ENCODE data around the gene DSCAM. TPM values are rescaled to one million over a fixed set of nuclear protein-coding genes. Genes with fewer than 3 reads are reported as not detected.
A peak's percentile ranks its signal among the peaks of the same experiment; 100 is the strongest.

Gene DSCAM
- total and polyA plus RNA-seq, 2 donors (not counting 1 experiment from before 2014, with no cell fraction given): under 0.01 to 0.01 TPM

- Histone ChIP-seq H3K4me2 (ENCODE audit: extremely low read depth, insufficient read depth, low read length) (no peak overlapping the region), H4K20me1 (ENCODE audit: control insufficient read depth, extremely low read depth, insufficient read depth, low read length) (no peaks in the 10 kb centered on the region), H3K4me3 (replicated peaks in 1 of 4; ENCODE audit: control extremely low read depth in 1 of 4, insufficient read depth in 1 of 4, low read depth in 3 of 4, low read length in 4 of 4) (no peak overlapping the region), H3K27me3 (ENCODE audit: control insufficient read depth, insufficient read depth, low read length) (no peaks in the 10 kb centered on the region), H3K27ac (ENCODE audit: insufficient read depth, low read length) (no peak overlapping the region), H3K36me3 (ENCODE audit: control insufficient read depth, insufficient read depth, low read length) (no peaks in the 10 kb centered on the region), H3K79me2 (ENCODE audit: control insufficient read depth, insufficient read depth, low read length) (no peaks in the 10 kb centered on the region), H2AFZ (ENCODE audit: low read length) (no peak overlapping the region), H3K9me3 (ENCODE audit: control insufficient read depth, insufficient read depth, low read depth, low read length) (no peaks in the 10 kb centered on the region), H3K9ac (ENCODE audit: insufficient read depth, low read length) (no peak overlapping the region), H3K4me1 (ENCODE audit: control insufficient read depth, extremely low read depth, insufficient read depth, low read length) (no peaks in the 10 kb centered on the region)
- DNase-seq (ENCODE audit: low read depth in 2 of 2): no peak
- TF ChIP-seq CTCF (conservative IDR thresholded peaks at IDR 0.05 in 1 of 2, IDR thresholded peaks at IDR 0.05 in 1 of 2; ENCODE audit: low read depth in 1 of 2, low read length in 2 of 2) (no peak), EZH2 (IDR thresholded peaks at IDR 0.05; ENCODE audit: low read length, missing control alignments) (no peak)
These were observed 312.1 kb downstream of the DSCAM start for GRCh38 chr21:40534886-40535285.

- Histone ChIP-seq H3K9me3 (ENCODE audit: control insufficient read depth, insufficient read depth, low read depth, low read length) (no peaks in the 10 kb centered on the region), H3K27ac (ENCODE audit: insufficient read depth, low read length) (no peak overlapping the region), H2AFZ (ENCODE audit: low read length) (no peak overlapping the region), H4K20me1 (ENCODE audit: control insufficient read depth, extremely low read depth, insufficient read depth, low read length) (no peaks in the 10 kb centered on the region), H3K36me3 (ENCODE audit: control insufficient read depth, insufficient read depth, low read length) (no peaks in the 10 kb centered on the region), H3K27me3 (ENCODE audit: control insufficient read depth, insufficient read depth, low read length) (no peaks in the 10 kb centered on the region), H3K4me1 (ENCODE audit: control insufficient read depth, extremely low read depth, insufficient read depth, low read length) (no peaks in the 10 kb centered on the region), H3K79me2 (ENCODE audit: control insufficient read depth, insufficient read depth, low read length) (no peaks in the 10 kb centered on the region), H3K9ac (ENCODE audit: insufficient read depth, low read length) (no peak overlapping the region), H3K4me2 (ENCODE audit: extremely low read depth, insufficient read depth, low read length) (no peak overlapping the region), H3K4me3 (replicated peaks in 1 of 4; ENCODE audit: control extremely low read depth in 1 of 4, insufficient read depth in 1 of 4, low read depth in 3 of 4, low read length in 4 of 4) (no peak overlapping the region)
- TF ChIP-seq EZH2 (IDR thresholded peaks at IDR 0.05; ENCODE audit: low read length, missing control alignments) (no peak), CTCF (conservative IDR thresholded peaks at IDR 0.05 in 1 of 2, IDR thresholded peaks at IDR 0.05 in 1 of 2; ENCODE audit: low read depth in 1 of 2, low read length in 2 of 2) (no peak)
- peak in 1 of 2 donors; percentile 22 for DNase-seq (ENCODE audit: low read depth in 2 of 2)
These were observed 315.4 kb downstream of the DSCAM start for GRCh38 chr21:40531431-40532110.

- no peak overlapping the region for H2AFZ ChIP-seq (ENCODE audit: low read length)
- no peaks in the 10 kb centered on the region for H4K20me1 ChIP-seq (ENCODE audit: control insufficient read depth, extremely low read depth, insufficient read depth, low read length)
- no peak overlapping the region for H3K4me3 ChIP-seq (replicated peaks in 1 of 4; ENCODE audit: control extremely low read depth in 1 of 4, insufficient read depth in 1 of 4, low read depth in 3 of 4, low read length in 4 of 4)
- H3K27me3 ChIP-seq (ENCODE audit: control insufficient read depth, insufficient read depth, low read length): no peaks in the 10 kb centered on the region
- H3K9me3 ChIP-seq (ENCODE audit: control insufficient read depth, insufficient read depth, low read depth, low read length): no peaks in the 10 kb centered on the region
- H3K9ac ChIP-seq (ENCODE audit: insufficient read depth, low read length): no peak overlapping the region
- no peak overlapping the region for H3K27ac ChIP-seq (ENCODE audit: insufficient read depth, low read length)
- DNase-seq (ENCODE audit: low read depth in 2 of 2): no peak
- H3K36me3 ChIP-seq (ENCODE audit: control insufficient read depth, insufficient read depth, low read length): no peaks in the 10 kb centered on the region
- TF ChIP-seq CTCF (conservative IDR thresholded peaks at IDR 0.05 in 1 of 2, IDR thresholded peaks at IDR 0.05 in 1 of 2; ENCODE audit: low read depth in 1 of 2, low read length in 2 of 2) (no peak), EZH2 (IDR thresholded peaks at IDR 0.05; ENCODE audit: low read length, missing control alignments) (no peak)
- H3K79me2 ChIP-seq (ENCODE audit: control insufficient read depth, insufficient read depth, low read length): no peaks in the 10 kb centered on the region
- no peaks in the 10 kb centered on the region for H3K4me1 ChIP-seq (ENCODE audit: control insufficient read depth, extremely low read depth, insufficient read depth, low read length)
- H3K4me2 ChIP-seq (ENCODE audit: extremely low read depth, insufficient read depth, low read length): no peak overlapping the region
These were observed 315.9 kb downstream of the DSCAM start for GRCh38 chr21:40531016-40531415.
